Neural cell (in vitro differentiated cells): ENCODE data around the gene COL5A1. TPM values are rescaled to one million over a fixed set of nuclear protein-coding genes. Genes with fewer than 3 reads are reported as not detected.

Experiments
- H2AFZ ChIP-seq: fragments of 200-600, 300-800 bp; sonication (generic), shearing (Covaris generic); 2 replicates; pipeline ENCODE4 v1.6.0; 2014; ENCODE audit warnings: low read depth, mild to moderate bottlenecking, antibody characterized with exemption, low read length, moderate library complexity
- H3F3A ChIP-seq: fragments of 200-600 bp; shearing (Covaris generic); 2 replicates; pipeline ENCODE4 v1.6.1; 2016; ENCODE audit warnings: mild to moderate bottlenecking, moderate library complexity, mixed read lengths, antibody characterized with exemption, low read length; ENCODE audit not compliant: insufficient read depth, poor library complexity, severe bottlenecking
- H3K27ac ChIP-seq: fragments of 200-600, 300-800 bp; sonication (generic), shearing (Covaris generic); 2 replicates; pipeline ENCODE4 v1.5.1; 2014; ENCODE audit warnings: mild to moderate bottlenecking, low read length, moderate library complexity
- H3K27me3 ChIP-seq: fragments of 300-800, 200-600 bp; sonication (generic), shearing (Covaris generic); 2 replicates; pipeline ENCODE4 v1.6.0; 2014; ENCODE audit warnings: mild to moderate bottlenecking, low read depth, low read length, moderate library complexity; ENCODE audit not compliant: insufficient read depth
- H3K36me3 ChIP-seq: fragments of 300-800, 200-600 bp; sonication (generic), shearing (Covaris generic); 2 replicates; pipeline ENCODE4 v1.5.1; 2014; ENCODE audit warnings: mild to moderate bottlenecking, antibody characterized with exemption, low read length, moderate library complexity; ENCODE audit not compliant: insufficient read depth
- H3K4me2 ChIP-seq: fragments of 300-800, 200-600 bp; sonication (generic), shearing (Covaris generic); 2 replicates; pipeline ENCODE4 v1.6.0; 2014; ENCODE audit warnings: mild to moderate bottlenecking, low read length
- H3K4me3 ChIP-seq: fragments of 300-800, 200-600 bp; sonication (generic), shearing (Covaris generic); 2 replicates; pipeline ENCODE4 v1.5.1; 2014; ENCODE audit warnings: mild to moderate bottlenecking, low read length, moderate library complexity
- H3K79me2 ChIP-seq: fragments of 200-600 bp; shearing (Covaris generic); replicated peaks from 2 replicates; pipeline ENCODE4 v1.6.0; 2014; ENCODE audit warnings: mild to moderate bottlenecking, low read length, moderate library complexity; ENCODE audit not compliant: insufficient read depth
- H3K9ac ChIP-seq: fragments of 300-800, 200-600 bp; sonication (generic), shearing (Covaris generic); 2 replicates; pipeline ENCODE4 v1.6.1; 2016; ENCODE audit warnings: mild to moderate bottlenecking, low read length, mixed read lengths
- H3K9me2 ChIP-seq: fragments of 200-600 bp; shearing (Covaris generic); 2 replicates; pipeline ENCODE4 v1.6.1; 2016; ENCODE audit warnings: mild to moderate bottlenecking, low read length, mixed read lengths; ENCODE audit not compliant: insufficient read depth
- H3K9me3 ChIP-seq: fragments of 200-600, 300-800 bp; sonication (generic), shearing (Covaris generic); 2 replicates; pipeline ENCODE4 v1.6.1; 2016; ENCODE audit warnings: mild to moderate bottlenecking, mixed run types, low read length, moderate library complexity, mixed read lengths
- H4K20me1 ChIP-seq: fragments of 200-600 bp; shearing (Covaris generic); 2 replicates; pipeline ENCODE4 v1.6.1; 2016; ENCODE audit warnings: mild to moderate bottlenecking, mixed run types; ENCODE audit not compliant: insufficient read depth
- EP300 ChIP-seq: fragments of 450-650 bp; conservative IDR thresholded peaks from 2 replicates; pipeline ENCODE4 v1.6.1; 2014; ENCODE audit warnings: antibody characterized with exemption, mild to moderate bottlenecking, moderate library complexity; ENCODE audit not compliant: poor library complexity, severe bottlenecking
- EZH2 ChIP-seq: fragments of 200-600, 300-800 bp; shearing (Covaris generic), sonication (generic); IDR thresholded peaks from 2 replicates; pipeline ENCODE4 v1.6.1; 2014; ENCODE audit warnings: antibody characterized with exemption, low read length, borderline replicate concordance, mild to moderate bottlenecking; ENCODE audit not compliant: insufficient read depth, poor library complexity, severe bottlenecking
- MXI1 ChIP-seq: fragments of 450-650 bp; conservative IDR thresholded peaks from 2 replicates; pipeline ENCODE4 v1.6.1; 2014; ENCODE audit warnings: antibody characterized with exemption, mild to moderate bottlenecking; ENCODE audit not compliant: poor library complexity, severe bottlenecking
- POLR2AphosphoS5 ChIP-seq: IDR thresholded peaks from 2 replicates; pipeline ENCODE4 v1.6.1; 2012
- RAD21 ChIP-seq: fragments of 450-650 bp; conservative IDR thresholded peaks from 2 replicates; pipeline ENCODE4 v1.6.1; 2014; ENCODE audit warnings: antibody characterized with exemption, mild to moderate bottlenecking, moderate library complexity
- SMC3 ChIP-seq: fragments of 450-650 bp; conservative IDR thresholded peaks from 2 replicates; pipeline ENCODE4 v1.6.1; 2014; ENCODE audit warnings: antibody characterized with exemption, mild to moderate bottlenecking, moderate library complexity; ENCODE audit not compliant: poor library complexity
- TAF1 ChIP-seq: IDR thresholded peaks from 2 replicates; pipeline ENCODE4 v1.6.1; 2012; ENCODE audit warnings: low read depth
- polyA plus RNA-seq: library from polyadenylated mRNA; depleted of rRNA; stranded (reverse); fragments of >200 nt; gene quantifications from 2 replicates; pipeline ENCODE4 v1.2.3, GENCODE V29; 2014
- TF ChIP-seq, protein P1 (sequence below): IDR thresholded peaks from 2 replicates; pipeline ENCODE4 v1.6.1; 2012; ENCODE audit warnings: borderline replicate concordance
- TF ChIP-seq, protein P2 (sequence below): fragments of 450-650 bp; IDR thresholded peaks from 2 replicates; pipeline ENCODE4 v1.5.1; 2014; ENCODE audit warnings: antibody characterized with exemption, mild to moderate bottlenecking, moderate library complexity; ENCODE audit not compliant: poor library complexity, severe bottlenecking

Gene COL5A1
- polyA plus RNA-seq, 1 donor from 2014 or later: not detected

DNA sequence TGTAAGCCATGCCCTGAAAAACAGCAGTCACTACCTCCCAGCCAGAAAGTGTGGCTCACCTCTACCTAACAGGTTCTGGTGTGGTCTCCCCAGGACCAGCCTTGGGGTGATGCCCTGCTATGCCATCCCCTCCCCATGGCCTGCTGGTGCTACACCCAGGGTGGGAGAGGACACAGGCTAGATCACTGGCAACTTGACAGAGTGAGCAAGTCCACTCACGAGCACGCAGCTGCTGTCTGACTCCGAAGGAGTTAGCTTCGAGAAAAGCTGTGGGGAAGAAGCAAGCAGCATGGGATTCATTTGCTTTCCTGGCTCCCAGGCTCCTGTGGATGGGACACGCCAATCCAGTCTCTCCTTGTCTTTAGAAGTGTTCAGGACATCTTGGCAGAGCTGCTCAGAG, 102.2 kb downstream of the COL5A1 start:
- Histone ChIP-seq H3K36me3 (no peaks in the 10 kb centered on the region), H3K4me3 (no peak overlapping the region), H3F3A (no peaks in the 10 kb centered on the region), H3K9me3 (no peaks in the 10 kb centered on the region), H3K79me2 (no peaks in the 10 kb centered on the region), H3K27ac (no peak overlapping the region), H3K27me3 (no peaks in the 10 kb centered on the region), H3K4me2 (no peak overlapping the region), H4K20me1 (no peaks in the 10 kb centered on the region), H2AFZ (no peak overlapping the region), H3K9me2 (no peaks in the 10 kb centered on the region), H3K9ac (no peak overlapping the region)
- TF ChIP-seq MXI1: no peak
- TF ChIP-seq, protein P1, sequence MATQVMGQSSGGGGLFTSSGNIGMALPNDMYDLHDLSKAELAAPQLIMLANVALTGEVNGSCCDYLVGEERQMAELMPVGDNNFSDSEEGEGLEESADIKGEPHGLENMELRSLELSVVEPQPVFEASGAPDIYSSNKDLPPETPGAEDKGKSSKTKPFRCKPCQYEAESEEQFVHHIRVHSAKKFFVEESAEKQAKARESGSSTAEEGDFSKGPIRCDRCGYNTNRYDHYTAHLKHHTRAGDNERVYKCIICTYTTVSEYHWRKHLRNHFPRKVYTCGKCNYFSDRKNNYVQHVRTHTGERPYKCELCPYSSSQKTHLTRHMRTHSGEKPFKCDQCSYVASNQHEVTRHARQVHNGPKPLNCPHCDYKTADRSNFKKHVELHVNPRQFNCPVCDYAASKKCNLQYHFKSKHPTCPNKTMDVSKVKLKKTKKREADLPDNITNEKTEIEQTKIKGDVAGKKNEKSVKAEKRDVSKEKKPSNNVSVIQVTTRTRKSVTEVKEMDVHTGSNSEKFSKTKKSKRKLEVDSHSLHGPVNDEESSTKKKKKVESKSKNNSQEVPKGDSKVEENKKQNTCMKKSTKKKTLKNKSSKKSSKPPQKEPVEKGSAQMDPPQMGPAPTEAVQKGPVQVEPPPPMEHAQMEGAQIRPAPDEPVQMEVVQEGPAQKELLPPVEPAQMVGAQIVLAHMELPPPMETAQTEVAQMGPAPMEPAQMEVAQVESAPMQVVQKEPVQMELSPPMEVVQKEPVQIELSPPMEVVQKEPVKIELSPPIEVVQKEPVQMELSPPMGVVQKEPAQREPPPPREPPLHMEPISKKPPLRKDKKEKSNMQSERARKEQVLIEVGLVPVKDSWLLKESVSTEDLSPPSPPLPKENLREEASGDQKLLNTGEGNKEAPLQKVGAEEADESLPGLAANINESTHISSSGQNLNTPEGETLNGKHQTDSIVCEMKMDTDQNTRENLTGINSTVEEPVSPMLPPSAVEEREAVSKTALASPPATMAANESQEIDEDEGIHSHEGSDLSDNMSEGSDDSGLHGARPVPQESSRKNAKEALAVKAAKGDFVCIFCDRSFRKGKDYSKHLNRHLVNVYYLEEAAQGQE: no peak
- no peak for TF ChIP-seq POLR2AphosphoS5
- TF ChIP-seq, protein P2, sequence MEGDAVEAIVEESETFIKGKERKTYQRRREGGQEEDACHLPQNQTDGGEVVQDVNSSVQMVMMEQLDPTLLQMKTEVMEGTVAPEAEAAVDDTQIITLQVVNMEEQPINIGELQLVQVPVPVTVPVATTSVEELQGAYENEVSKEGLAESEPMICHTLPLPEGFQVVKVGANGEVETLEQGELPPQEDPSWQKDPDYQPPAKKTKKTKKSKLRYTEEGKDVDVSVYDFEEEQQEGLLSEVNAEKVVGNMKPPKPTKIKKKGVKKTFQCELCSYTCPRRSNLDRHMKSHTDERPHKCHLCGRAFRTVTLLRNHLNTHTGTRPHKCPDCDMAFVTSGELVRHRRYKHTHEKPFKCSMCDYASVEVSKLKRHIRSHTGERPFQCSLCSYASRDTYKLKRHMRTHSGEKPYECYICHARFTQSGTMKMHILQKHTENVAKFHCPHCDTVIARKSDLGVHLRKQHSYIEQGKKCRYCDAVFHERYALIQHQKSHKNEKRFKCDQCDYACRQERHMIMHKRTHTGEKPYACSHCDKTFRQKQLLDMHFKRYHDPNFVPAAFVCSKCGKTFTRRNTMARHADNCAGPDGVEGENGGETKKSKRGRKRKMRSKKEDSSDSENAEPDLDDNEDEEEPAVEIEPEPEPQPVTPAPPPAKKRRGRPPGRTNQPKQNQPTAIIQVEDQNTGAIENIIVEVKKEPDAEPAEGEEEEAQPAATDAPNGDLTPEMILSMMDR: no peak
- no peak for TF ChIP-seq RAD21
- TF ChIP-seq EP300: no peak
- TF ChIP-seq EZH2: no peak
- TF ChIP-seq TAF1: no peak

DNA sequence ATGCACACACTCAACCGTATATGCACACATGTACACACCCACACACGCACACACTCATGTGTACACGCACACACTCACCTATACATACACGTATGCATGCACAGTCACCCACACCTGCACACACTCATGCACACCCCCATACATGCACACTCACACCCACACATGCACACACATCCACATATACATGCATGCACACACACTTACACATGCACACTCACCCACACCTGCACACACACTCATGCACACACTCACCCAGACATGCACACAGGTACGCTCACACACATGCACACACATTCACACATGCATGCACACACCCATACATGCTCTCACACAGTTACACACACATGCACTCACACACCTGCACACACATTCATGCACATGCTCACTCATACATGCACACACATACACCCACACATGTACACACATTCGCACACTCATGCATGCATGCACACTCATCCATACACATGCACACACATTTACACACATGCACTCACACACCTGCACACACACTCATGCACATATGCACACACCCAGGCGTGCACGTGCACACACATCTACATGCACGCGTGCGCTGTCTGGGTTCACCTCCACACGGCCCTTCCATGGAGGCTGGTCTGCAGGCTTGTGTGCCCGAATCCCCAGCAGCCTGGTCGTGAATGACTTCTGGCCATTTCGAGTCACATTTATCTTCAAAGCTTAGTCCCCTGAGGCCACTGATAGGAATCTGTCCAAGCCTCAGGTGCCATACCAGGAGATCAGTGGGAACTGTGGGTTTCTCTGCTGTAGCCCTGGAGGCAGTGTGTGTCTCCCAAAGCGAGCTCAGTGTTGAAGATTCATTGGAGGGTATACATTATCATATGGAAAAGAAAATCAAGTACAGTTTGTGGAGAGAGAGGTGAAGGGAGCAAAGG, 103.0 kb downstream of the COL5A1 start:
- H3K27me3 ChIP-seq: no peaks in the 10 kb centered on the region
- H3F3A ChIP-seq: no peaks in the 10 kb centered on the region
- H3K9ac ChIP-seq: no peak overlapping the region
- H3K4me2 ChIP-seq: no peak overlapping the region
- H3K4me3 ChIP-seq: no peak overlapping the region
- H4K20me1 ChIP-seq: no peaks in the 10 kb centered on the region
- H2AFZ ChIP-seq: no peak overlapping the region
- no peaks in the 10 kb centered on the region for H3K9me3 ChIP-seq
- no peaks in the 10 kb centered on the region for H3K36me3 ChIP-seq
- TF ChIP-seq EP300: no peak
- TF ChIP-seq, protein P1: no peak
- no peak for TF ChIP-seq SMC3
- no peak for TF ChIP-seq MXI1
- no peak for TF ChIP-seq POLR2AphosphoS5
- TF ChIP-seq, protein P2: no peak
- no peak for TF ChIP-seq RAD21
- TF ChIP-seq TAF1: no peak
- TF ChIP-seq EZH2: no peak
- H3K9me2 ChIP-seq: no peaks in the 10 kb centered on the region
- no peaks in the 10 kb centered on the region for H3K79me2 ChIP-seq
- no peak overlapping the region for H3K27ac ChIP-seq
